ENCODE data around the gene HOXC9. TPM values are rescaled to one million over a fixed set of nuclear protein-coding genes. Genes with fewer than 3 reads are reported as not detected.

Gene HOXC9
- total and polyA plus RNA-seq, 9 of the 15 experiments (the other 6 are each of a cell fraction or from before 2014, with no cell fraction given): 1.1 to 10.5 (median 9.3) TPM

- TF ChIP-seq ZNF263 (CRISPR knock-in tag; IDR thresholded peaks at IDR 0.05; ENCODE audit: borderline replicate concordance) (0 out of 2 replicates have a peak, but pooled peaks have one; percentile 45), CBFB (CRISPR knock-in tag; IDR thresholded peaks at IDR 0.05) (no peak), ZKSCAN8 (CRISPR knock-in tag; IDR thresholded peaks at IDR 0.05) (0 out of 2 replicates have a peak, but pooled peaks have one; percentile 30), GTF2B (IDR thresholded peaks at IDR 0.05; ENCODE audit: extremely low read depth, insufficient read length) (no peak), RFX5 (IDR thresholded peaks at IDR 0.05; ENCODE audit: low read depth, low read length) (no peak), IRF9 (tag; IDR thresholded peaks at IDR 0.05) (no peak), FOXP4 (CRISPR knock-in tag; IDR thresholded peaks at IDR 0.05; ENCODE audit: borderline replicate concordance) (peak; percentile 24; the same call in 1 of the 2 replicates), SRSF3 (IDR thresholded peaks at IDR 0.05; ENCODE audit: insufficient read depth, low read length) (no peak), ZC3H8 (IDR thresholded peaks at IDR 0.05) (no peak), PRMT5 (CRISPR knock-in tag; IDR thresholded peaks at IDR 0.05) (no peak), IFI16 (CRISPR knock-in tag; IDR thresholded peaks at IDR 0.05) (no peak), NELFE (IDR thresholded peaks at IDR 0.05; ENCODE audit: insufficient read depth, insufficient read length) (no peak), POLR3G (IDR thresholded peaks at IDR 0.05; ENCODE audit: extremely low read depth, insufficient read length, insufficient replicate concordance) (no peak), ZNF23 (CRISPR knock-in tag; IDR thresholded peaks at IDR 0.05) (no peak), ELK1 (CRISPR knock-in tag; IDR thresholded peaks at IDR 0.05) (no peak), PBX2 (CRISPR knock-in tag; IDR thresholded peaks at IDR 0.05; ENCODE audit: low read depth) (no peak), PBX2 (tag; conservative IDR thresholded peaks at IDR 0.05; ENCODE audit: low read depth) (no peak), DNMT1 (IDR thresholded peaks at IDR 0.05) (no peak), ZKSCAN1 (IDR thresholded peaks at IDR 0.05; ENCODE audit: low read depth, low read length) (no peak; the same call in 1 of the 2 replicates), MAFK (IDR thresholded peaks at IDR 0.05; ENCODE audit: low read length) (no peak)
Observed at GRCh38 chr12:54017878-54018467, 18.0 kb downstream of the HOXC9 start (continued).
